ENCODE measurements around the gene MGAT1. TPM values are rescaled to one million over a fixed set of nuclear protein-coding genes. Genes with fewer than 3 reads are reported as not detected.

MGAT1 gene
- total and polyA plus RNA-seq, 2 of the 8 experiments (the other 6 are each of a cell fraction or from before 2014, with no cell fraction given), result 66.8 to 77.0 TPM

GRCh38 chr5:180742727-180743126 lies 59.9 kb downstream of the MGAT1 start:
- no peak overlapping the region for H4K91ac ChIP-seq (replicated peaks; ENCODE audit: insufficient read length, low read length)
- H2BK15ac ChIP-seq (ENCODE audit: low read length), result no peak overlapping the region
- H2BK5ac ChIP-seq (ENCODE audit: low read depth, low read length), result no peak overlapping the region
- H2AK5ac ChIP-seq (ENCODE audit: low read depth, low read length), result no peak overlapping the region
- H3K79me1 ChIP-seq (ENCODE audit: low read depth, low read length), result no peaks in the 10 kb centered on the region
- ChIA-PET CTCF (ENCODE audit: partially characterized antibody) (no interaction called here), POLR2A (ENCODE audit: partially characterized antibody) (no interaction called here)
- H4K5ac ChIP-seq (ENCODE audit: insufficient read length, low read depth, low read length), result no peak overlapping the region
- no peaks in the 10 kb centered on the region for H3K27me3 ChIP-seq (replicated peaks in 1 of 4; ENCODE audit: control insufficient read depth in 3 of 4, extremely low read depth in 1 of 4, insufficient read depth in 3 of 4, low read length in 3 of 4)
- H3K23me2 ChIP-seq (ENCODE audit: low read depth, low read length), result no peaks in the 10 kb centered on the region
- no peaks in the 10 kb centered on the region for H3K79me2 ChIP-seq (ENCODE audit: control insufficient read depth in 1 of 2, insufficient read depth in 2 of 2, low read length in 2 of 2)
- no peaks in the 10 kb centered on the region for H3K4me1 ChIP-seq (replicated peaks in 1 of 4; ENCODE audit: control insufficient read depth in 3 of 4, insufficient read depth in 4 of 4, low read length in 3 of 4)
- H4K8ac ChIP-seq (ENCODE audit: extremely low read depth, insufficient read depth, low read length), result no peak overlapping the region
- H2BK20ac ChIP-seq (ENCODE audit: low read length), result no peak overlapping the region
- no peak overlapping the region for H3K4me2 ChIP-seq (ENCODE audit: insufficient read depth in 1 of 2, low read depth in 2 of 2, low read length in 2 of 2)
- no peaks in the 10 kb centered on the region for H4K20me1 ChIP-seq (replicated peaks in 1 of 2; ENCODE audit: control insufficient read depth in 1 of 2, insufficient read depth in 2 of 2, low read length in 2 of 2)
- no peak overlapping the region for H2BK12ac ChIP-seq (ENCODE audit: low read depth, low read length)
- no peak overlapping the region for H3K14ac ChIP-seq (ENCODE audit: insufficient read length)
- H3K4ac ChIP-seq (replicated peaks; ENCODE audit: insufficient read length, low read depth, low read length), result no peak overlapping the region
- H3K23ac ChIP-seq (ENCODE audit: insufficient read length), result no peak overlapping the region
- FAIRE-seq (no peak), DNase-seq (ENCODE audit: low read depth in 1 of 2, low spot score in 2 of 2) (no peak)
- no peak overlapping the region for H3K27ac ChIP-seq (ENCODE audit: low read depth, low read length)
- H3K36me3 ChIP-seq (ENCODE audit: control insufficient read depth in 2 of 4, insufficient read depth in 4 of 4, low read length in 3 of 4), result no peaks in the 10 kb centered on the region
- no peak overlapping the region for H2BK120ac ChIP-seq (replicated peaks; ENCODE audit: low read depth, low read length)
- no peak overlapping the region for H3K9ac ChIP-seq (replicated peaks in 1 of 4; ENCODE audit: extremely low read depth in 1 of 4, low read depth in 3 of 4, low read length in 3 of 4)
- no peak overlapping the region for H3K56ac ChIP-seq (replicated peaks; ENCODE audit: insufficient read length, low read depth, low read length)
- no peak overlapping the region for H3K4me3 ChIP-seq (ENCODE audit: extremely low read depth in 1 of 4, insufficient read depth in 2 of 4, low read depth in 3 of 4, low read length in 4 of 4)
- H3K9me3 ChIP-seq (ENCODE audit: insufficient read depth in 2 of 2, low read depth in 1 of 2, low read length in 1 of 2), result no peaks in the 10 kb centered on the region
- H3K18ac ChIP-seq (ENCODE audit: extremely low read depth, low read length), result no peak overlapping the region
- WGBS, 2 experiments (ENCODE audit: extremely low coverage in 1 of 2, insufficient coverage in 1 of 2, insufficient read length in 1 of 2, insufficient replicate concordance in 2 of 2, low coverage in 1 of 2, low lambda C conversion rate in 2 of 2, missing lambda C conversion rate in 1 of 2), result 92% methylated on average over 6 of the region's 6 CpGs; no CpG with 5 or more reads in 1 of the 2 experiments
- H2AFZ ChIP-seq (ENCODE audit: low read length), result no peak overlapping the region
- TF ChIP-seq MAFK (IDR thresholded peaks at IDR 0.05; ENCODE audit: low read depth, low read length) (no peak), POLR2A (IDR thresholded peaks at IDR 0.05; ENCODE audit: control extremely low read depth in 1 of 2, low read depth in 2 of 2, low read length in 2 of 2) (no peak), POLR2AphosphoS5 (IDR thresholded peaks at IDR 0.05; ENCODE audit: low read depth, low read length) (no peak), SP2 (IDR thresholded peaks at IDR 0.05; ENCODE audit: low read length) (no peak), ASH2L (IDR thresholded peaks at IDR 0.05; ENCODE audit: low read length) (no peak), SIX5 (IDR thresholded peaks at IDR 0.05; ENCODE audit: low read depth, low read length) (no peak), USF2 (IDR thresholded peaks at IDR 0.05; ENCODE audit: low read length) (no peak), ATF3 (IDR thresholded peaks at IDR 0.05; ENCODE audit: insufficient read depth, low read depth, low read length) (no peak), ZNF274 (IDR thresholded peaks at IDR 0.05; ENCODE audit: borderline replicate concordance, extremely low read depth, low read length) (no peak), GABPA (IDR thresholded peaks at IDR 0.05; ENCODE audit: borderline replicate concordance, insufficient read depth, low read length) (no peak), CBX8 (IDR thresholded peaks at IDR 0.05; ENCODE audit: borderline replicate concordance, low read depth, low read length) (no peak), FOSL1 (IDR thresholded peaks at IDR 0.05; ENCODE audit: insufficient read depth, low read depth, low read length) (no peak)
